ENCODE data around the gene TMED5.
"Not testable (repeated sequence)": the region's sequence is repeated elsewhere in the genome, so short reads cannot be mapped to it uniquely, and the experiment has no call there.

Gene TMED5

GRCh38 chr1:93179886-93180722 lies at the start of gene TMED5:
TSS of gene TMED5 (minus strand) at chr1:93180413. CDS start at chr1:93180242, 171 bp downstream.
- TF ChIP-seq, protein P1, sequence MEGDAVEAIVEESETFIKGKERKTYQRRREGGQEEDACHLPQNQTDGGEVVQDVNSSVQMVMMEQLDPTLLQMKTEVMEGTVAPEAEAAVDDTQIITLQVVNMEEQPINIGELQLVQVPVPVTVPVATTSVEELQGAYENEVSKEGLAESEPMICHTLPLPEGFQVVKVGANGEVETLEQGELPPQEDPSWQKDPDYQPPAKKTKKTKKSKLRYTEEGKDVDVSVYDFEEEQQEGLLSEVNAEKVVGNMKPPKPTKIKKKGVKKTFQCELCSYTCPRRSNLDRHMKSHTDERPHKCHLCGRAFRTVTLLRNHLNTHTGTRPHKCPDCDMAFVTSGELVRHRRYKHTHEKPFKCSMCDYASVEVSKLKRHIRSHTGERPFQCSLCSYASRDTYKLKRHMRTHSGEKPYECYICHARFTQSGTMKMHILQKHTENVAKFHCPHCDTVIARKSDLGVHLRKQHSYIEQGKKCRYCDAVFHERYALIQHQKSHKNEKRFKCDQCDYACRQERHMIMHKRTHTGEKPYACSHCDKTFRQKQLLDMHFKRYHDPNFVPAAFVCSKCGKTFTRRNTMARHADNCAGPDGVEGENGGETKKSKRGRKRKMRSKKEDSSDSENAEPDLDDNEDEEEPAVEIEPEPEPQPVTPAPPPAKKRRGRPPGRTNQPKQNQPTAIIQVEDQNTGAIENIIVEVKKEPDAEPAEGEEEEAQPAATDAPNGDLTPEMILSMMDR (IDR thresholded peaks at IDR 0.05; ENCODE audit: low read length): no peak; the same call in 1 of the 2 replicates
- no peak for TF ChIP-seq EZH2 (IDR thresholded peaks at IDR 0.05; ENCODE audit: borderline replicate concordance, low read length)
- Histone ChIP-seq H3K79me2 (ENCODE audit: insufficient read depth, low read length) (peaks cover 67% of the 10 kb centered on the region), H2AFZ (ENCODE audit: low read length) (no peak within 1 kb of the TSS), H3K36me3 (ENCODE audit: insufficient read depth, low read length) (peaks cover 26% of the 10 kb centered on the region), H3K4me3 (ENCODE audit: low read depth, low read length, poor library complexity, severe bottlenecking) (peak within 1 kb of the TSS; percentile 80), H3K9ac (ENCODE audit: low read length) (peak within 1 kb of the TSS; percentile 84), H3K9me2 (ENCODE audit: low read depth, low read length) (no peaks in the 10 kb centered on the region), H3K4me1 (ENCODE audit: insufficient read depth, low read length, severe bottlenecking) (peaks cover 60% of the 10 kb centered on the region), H3F3A (ENCODE audit: insufficient read depth, low read length) (no peaks in the 10 kb centered on the region), H3K4me2 (ENCODE audit: low read length) (peak within 1 kb of the TSS; percentile 95), H3K27me3 (ENCODE audit: insufficient read depth, low read length) (no peaks in the 10 kb centered on the region), H3K27ac (ENCODE audit: low read depth, low read length, poor library complexity, severe bottlenecking) (peak within 1 kb of the TSS; percentile 90), H3K9me3 (ENCODE audit: low read length) (no peaks in the 10 kb centered on the region), H4K20me1 (ENCODE audit: insufficient read depth, low read length) (no peaks in the 10 kb centered on the region)

GRCh38 chr1:93223023-93223675 lies 42.9 kb upstream of the TMED5 start:
- peaks cover 92% of the 10 kb centered on the region for H3K36me3 ChIP-seq (ENCODE audit: insufficient read depth, low read length)
- H3F3A ChIP-seq (ENCODE audit: insufficient read depth, low read length): no peaks in the 10 kb centered on the region; the same call in 1 of the 2 replicates
- H4K20me1 ChIP-seq (ENCODE audit: insufficient read depth, low read length): no peaks in the 10 kb centered on the region
- H3K9me3 ChIP-seq (ENCODE audit: low read length): no peaks in the 10 kb centered on the region; the same call in 1 of the 2 replicates
- H3K27me3 ChIP-seq (ENCODE audit: insufficient read depth, low read length): no peaks in the 10 kb centered on the region
- H3K9ac ChIP-seq (ENCODE audit: low read length): no peak overlapping the region
- peaks cover 16% of the 10 kb centered on the region for H3K4me1 ChIP-seq (ENCODE audit: insufficient read depth, low read length, severe bottlenecking)
- H3K4me3 ChIP-seq (ENCODE audit: low read depth, low read length, poor library complexity, severe bottlenecking): no peak overlapping the region
- TF ChIP-seq EZH2 (IDR thresholded peaks at IDR 0.05; ENCODE audit: borderline replicate concordance, low read length): no peak
- TF ChIP-seq, protein P1 (IDR thresholded peaks at IDR 0.05; ENCODE audit: low read length): no peak
- no peak overlapping the region for H3K27ac ChIP-seq (ENCODE audit: low read depth, low read length, poor library complexity, severe bottlenecking)
- no peak overlapping the region for H2AFZ ChIP-seq (ENCODE audit: low read length)
- no peaks in the 10 kb centered on the region for H3K9me2 ChIP-seq (ENCODE audit: low read depth, low read length)
- H3K79me2 ChIP-seq (ENCODE audit: insufficient read depth, low read length): no peaks in the 10 kb centered on the region
- H3K4me2 ChIP-seq (ENCODE audit: low read length): no peak overlapping the region

DNA sequence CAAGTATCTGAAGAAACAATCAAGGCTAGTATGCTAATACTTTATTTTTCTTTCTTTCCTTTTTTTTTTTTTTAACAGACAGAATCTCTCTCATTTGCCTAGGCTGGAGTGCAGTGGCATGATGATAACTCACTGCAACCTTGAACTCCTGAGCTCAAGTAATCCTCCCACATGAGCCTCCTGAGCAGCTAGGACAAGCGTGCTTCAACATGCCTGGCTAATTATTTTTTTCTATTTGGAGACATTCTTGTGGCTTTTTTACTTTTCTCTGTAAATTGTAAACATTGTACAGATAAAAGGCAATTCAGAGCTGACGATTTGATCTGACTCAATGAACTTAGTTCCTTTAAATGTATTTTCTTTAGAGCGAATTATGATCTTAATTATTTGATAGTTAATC lies 41.7 kb upstream of the TMED5 start:
- H3K36me3 ChIP-seq (ENCODE audit: insufficient read depth, low read length): peaks cover 92% of the 10 kb centered on the region
- H2AFZ ChIP-seq (ENCODE audit: low read length): no peak overlapping the region
- H3K4me3 ChIP-seq (ENCODE audit: low read depth, low read length, poor library complexity, severe bottlenecking): no peak overlapping the region

GRCh38 chr1:93220716-93221115 lies 40.5 kb upstream of the TMED5 start:
- H3F3A ChIP-seq (ENCODE audit: insufficient read depth, low read length); H3K4me2 ChIP-seq (ENCODE audit: low read length); H3K9ac ChIP-seq (ENCODE audit: low read length); H4K20me1 ChIP-seq (ENCODE audit: insufficient read depth, low read length); H3K27ac ChIP-seq (ENCODE audit: low read depth, low read length, poor library complexity, severe bottlenecking); H2AFZ ChIP-seq (ENCODE audit: low read length); H3K4me3 ChIP-seq (ENCODE audit: low read depth, low read length, poor library complexity, severe bottlenecking); H3K79me2 ChIP-seq (ENCODE audit: insufficient read depth, low read length); H3K9me2 ChIP-seq (ENCODE audit: low read depth, low read length); H3K27me3 ChIP-seq (ENCODE audit: insufficient read depth, low read length); H3K9me3 ChIP-seq (ENCODE audit: low read length): not testable (repeated sequence)
- peaks cover 16% of the 10 kb centered on the region for H3K4me1 ChIP-seq (ENCODE audit: insufficient read depth, low read length, severe bottlenecking)
- peaks cover 91% of the 10 kb centered on the region for H3K36me3 ChIP-seq (ENCODE audit: insufficient read depth, low read length)

More for the DNA sequence above, 41.7 kb upstream of the TMED5 start:
- Histone ChIP-seq H3K27me3 (ENCODE audit: insufficient read depth, low read length) (no peaks in the 10 kb centered on the region), H3K9me2 (ENCODE audit: low read depth, low read length) (no peaks in the 10 kb centered on the region), H4K20me1 (ENCODE audit: insufficient read depth, low read length) (no peaks in the 10 kb centered on the region), H3K9ac (ENCODE audit: low read length) (no peak overlapping the region), H3K79me2 (ENCODE audit: insufficient read depth, low read length) (no peaks in the 10 kb centered on the region), H3K27ac (ENCODE audit: low read depth, low read length, poor library complexity, severe bottlenecking) (no peak overlapping the region), H3K4me2 (ENCODE audit: low read length) (no peak overlapping the region), H3K4me1 (ENCODE audit: insufficient read depth, low read length, severe bottlenecking) (peaks cover 16% of the 10 kb centered on the region), H3F3A (ENCODE audit: insufficient read depth, low read length) (no peaks in the 10 kb centered on the region; the same call in 1 of the 2 replicates), H3K9me3 (ENCODE audit: low read length) (no peaks in the 10 kb centered on the region; the same call in 1 of the 2 replicates)
- no peak for TF ChIP-seq EZH2 (IDR thresholded peaks at IDR 0.05; ENCODE audit: borderline replicate concordance, low read length)
- TF ChIP-seq, protein P1 (IDR thresholded peaks at IDR 0.05; ENCODE audit: low read length): no peak
